ENCODE measurements around the gene KY. TPM values are rescaled to one million over a fixed set of nuclear protein-coding genes. Genes with fewer than 3 reads are reported as not detected.

The KY gene
- polyA plus RNA-seq, 10 donors = 23.1 to 71.1 (median 49.3) TPM

- no peak for DNase-seq
Measured at GRCh38 chr3:134564991-134565390, 85.8 kb downstream of the KY start.

DNA sequence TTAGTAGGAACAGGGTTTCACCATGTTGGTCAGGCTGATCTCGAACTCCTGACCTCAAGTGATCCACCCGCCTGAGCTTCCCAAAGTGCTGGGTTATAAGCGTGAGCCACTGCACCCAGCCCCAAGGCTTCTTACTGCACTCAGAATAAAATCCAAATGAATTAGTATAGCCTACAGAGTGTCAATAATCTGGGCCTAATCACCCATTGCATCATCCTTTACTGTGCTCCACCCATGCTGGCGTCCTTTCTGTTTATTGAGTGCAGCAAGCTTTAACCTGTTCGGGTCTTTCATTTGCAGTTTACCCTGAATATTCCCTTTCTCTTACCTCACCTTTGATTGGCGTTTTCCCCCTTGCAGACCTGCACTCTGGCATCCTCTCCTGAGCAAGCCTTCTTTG, 87.2 kb downstream of the KY start:
- DNase-seq = no peak

- DNase-seq = no peak
Measured at GRCh38 chr3:134562055-134562454, 88.8 kb downstream of the KY start.

GRCh38 chr3:134559591-134559990, 91.2 kb downstream of the KY start:
- no peak for DNase-seq

Other genes starting within 250 kb of the KY start
- gene ANAPC13, start 165.0 kb downstream of the KY start, polyA plus RNA-seq (ENCODE audit: insufficient read length in 10 of 10) = 10 to 100 TPM; 63.3 to 91.4 (median 74.2) TPM
- 10 to 100 TPM; 30.9 to 39.6 (median 36.0) TPM for gene CEP63, start 165.0 kb downstream of the KY start, polyA plus RNA-seq (ENCODE audit: insufficient read length in 10 of 10)
- gene EPHB1, start 144.2 kb upstream of the KY start, polyA plus RNA-seq (ENCODE audit: insufficient read length in 10 of 10) = 10 to 100 TPM; 21.9 to 44.0 (median 36.0) TPM